GM11168 (cell line): ENCODE measurements around the gene ADGRD1.
"Not testable (repeated sequence)": the region's sequence is repeated elsewhere in the genome, so short reads cannot be mapped to it uniquely, and the experiment has no call there.

Experiments used
- in situ Hi-C: fragments of 300-500 bp; cut with MboI; formaldehyde crosslinking; loops from one replicate; pipeline ENCODE4 v1.12.0; 2022; ENCODE audit warnings: low sequenced_read_pairs; ENCODE audit not compliant: unreplicated experiment

ADGRD1 gene

GRCh38 chr12:130982565-130983225 is 29.0 kb downstream of the ADGRD1 start:
- in situ Hi-C loops = no loop called here

- in situ Hi-C loops = no loop called here
Measured at GRCh38 chr12:130983328-130984017, 29.8 kb downstream of the ADGRD1 start.

- in situ Hi-C loops = no loop called here
Measured at GRCh38 chr12:130984183-130985058, 30.7 kb downstream of the ADGRD1 start.

- in situ Hi-C loops = no loop called here
Measured at GRCh38 chr12:130987151-130987931, 33.6 kb downstream of the ADGRD1 start.

- in situ Hi-C loops = no loop called here
Measured at GRCh38 chr12:130988261-130988660, 34.6 kb downstream of the ADGRD1 start.

GRCh38 chr12:130988751-130989150 is 35.0 kb downstream of the ADGRD1 start:
- in situ Hi-C loops = no loop called here

- in situ Hi-C loops = no loop called here
Measured at GRCh38 chr12:130989391-130989790, 35.7 kb downstream of the ADGRD1 start.

GRCh38 chr12:130990034-130990433 is 36.3 kb downstream of the ADGRD1 start:
- in situ Hi-C loops = no loop called here

- in situ Hi-C loops = no loop called here
Measured at GRCh38 chr12:130992448-130992847, 38.7 kb downstream of the ADGRD1 start.

GRCh38 chr12:130992979-130993538 is 39.4 kb downstream of the ADGRD1 start:
- in situ Hi-C loops = no loop called here

GRCh38 chr12:130993759-130994670 is 40.3 kb downstream of the ADGRD1 start:
- in situ Hi-C loops = no loop called here

GRCh38 chr12:130994821-130995375 is 41.2 kb downstream of the ADGRD1 start:
- in situ Hi-C loops = no loop called here

GRCh38 chr12:130995386-130995969 is 41.8 kb downstream of the ADGRD1 start:
- in situ Hi-C loops = not testable (repeated sequence)

- in situ Hi-C loops = no loop called here
Measured at GRCh38 chr12:130998136-130998535, 44.4 kb downstream of the ADGRD1 start.

GRCh38 chr12:131000000-131000486 is 46.3 kb downstream of the ADGRD1 start:
- in situ Hi-C loops = no loop called here

GRCh38 chr12:131001493-131001892 is 47.8 kb downstream of the ADGRD1 start:
- in situ Hi-C loops = no loop called here

GRCh38 chr12:131002216-131002631 is 48.5 kb downstream of the ADGRD1 start:
- in situ Hi-C loops = no loop called here
